Hair follicular keratinocyte (primary cell): ENCODE results near the gene ZKSCAN8. TPM values are rescaled to one million over a fixed set of nuclear protein-coding genes. Genes with fewer than 3 reads are reported as not detected.

Source experiments
- total RNA-seq: library from RNA; depleted of rRNA; stranded (reverse); fragments of >200 nt; gene quantifications from 2 replicates; pipeline ENCODE4 v1.2.3, GENCODE V29; 2015

Gene ZKSCAN8
- total RNA-seq, result 5.0 and 6.7 TPM in 2 replicates

DNA sequence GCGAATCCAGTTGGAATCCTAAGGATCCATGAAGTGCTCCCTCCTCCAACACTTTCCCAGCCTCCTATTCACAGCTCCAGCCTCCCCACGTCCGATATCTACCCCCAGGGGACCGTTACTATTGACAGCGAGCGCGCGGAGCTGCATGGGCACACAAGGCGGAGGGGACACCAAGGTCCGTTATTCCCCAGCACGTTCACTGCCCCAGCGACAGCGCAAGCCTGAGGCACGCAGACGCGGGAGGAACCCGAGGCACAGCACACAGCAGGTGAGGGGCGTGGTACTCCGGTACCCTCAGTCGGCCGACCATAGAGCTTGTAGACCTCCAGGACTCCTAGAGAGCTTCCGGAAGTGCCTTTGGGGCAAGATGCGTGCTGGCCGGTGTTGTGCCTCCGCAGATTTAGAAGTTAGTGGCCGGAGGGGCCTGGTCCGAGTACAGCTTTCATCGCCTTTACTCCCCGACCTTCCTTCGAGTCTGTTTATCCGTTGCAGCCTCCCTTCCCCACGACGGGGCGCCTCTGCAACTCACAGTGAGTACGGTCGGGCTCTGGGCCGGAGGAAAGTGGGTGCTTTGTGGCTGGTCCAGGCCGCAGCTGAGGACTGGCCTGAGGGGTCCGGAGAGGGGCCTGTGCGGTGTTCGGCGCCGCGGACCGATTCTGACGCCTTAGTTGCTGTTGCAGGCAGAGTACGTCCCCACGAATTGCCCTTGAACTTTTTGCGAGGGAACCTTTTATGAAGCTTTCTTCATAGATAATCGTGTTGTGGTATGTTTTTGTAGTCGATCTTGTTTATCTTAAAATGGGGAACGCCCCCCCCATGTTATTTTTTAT is at the start of gene ZKSCAN8:
TSS of gene ZKSCAN8 (plus strand) at position 384 of the 830 bp plus-strand sequence. CDS start 6,525 bp downstream, outside the sequence.

DNA sequence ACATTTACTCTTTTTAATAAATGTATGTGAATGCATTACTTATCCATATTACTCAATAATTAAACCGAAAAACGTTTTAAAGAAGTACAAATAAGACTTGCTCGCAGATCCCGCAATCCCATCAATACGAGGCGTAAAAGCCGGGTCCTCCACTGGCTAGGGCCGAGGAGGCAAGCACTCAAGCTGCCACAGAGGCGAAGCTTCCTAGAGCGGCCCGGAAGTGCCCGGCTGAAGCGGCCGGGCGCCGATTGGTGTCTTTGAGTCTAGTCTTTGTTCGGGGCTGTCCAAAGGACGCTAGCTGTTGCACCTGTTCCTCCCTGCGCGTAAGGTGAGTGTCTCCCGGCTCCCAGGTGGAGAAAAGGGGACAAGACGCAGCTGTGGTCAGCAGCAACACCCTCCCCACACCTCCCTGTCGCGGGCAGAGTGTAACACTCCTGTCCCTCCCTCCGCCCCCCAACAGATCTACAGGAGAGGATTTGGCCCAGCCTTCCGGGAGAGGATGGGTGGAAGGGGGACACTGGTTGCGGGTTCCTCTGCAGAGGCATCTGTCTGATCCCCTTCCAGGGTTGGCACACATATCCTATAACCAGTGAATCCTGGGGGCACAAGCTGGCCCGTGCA is 17.2 kb upstream of the ZKSCAN8 start, which contains the start of gene ZSCAN16:
TSS of gene ZSCAN16 (plus strand) at position 260 of the 621 bp plus-strand sequence. CDS start 835 bp downstream, outside the sequence.

Other genes with a start within 250 kb of the ZKSCAN8 start
- not detected in 2 replicates for gene OR2B2, start 229.5 kb upstream of the ZKSCAN8 start, total RNA-seq
- not detected in 2 replicates for gene OR2B6, start 184.6 kb upstream of the ZKSCAN8 start, total RNA-seq
- gene ZNF165, start 61.3 kb upstream of the ZKSCAN8 start, total RNA-seq, result 3.0 and 4.7 TPM in 2 replicates
- 0.30 and 1.5 TPM in 2 replicates for gene ZSCAN16, start 17.3 kb upstream of the ZKSCAN8 start, total RNA-seq
- 4.2 and 6.6 TPM in 2 replicates for gene ZSCAN9, start 83.4 kb downstream of the ZKSCAN8 start, total RNA-seq
- gene ZKSCAN4, start 110.4 kb downstream of the ZKSCAN8 start, total RNA-seq, result 1.7 and 2.4 TPM in 2 replicates
- gene NKAPL, start 117.4 kb downstream of the ZKSCAN8 start, total RNA-seq, result 0.23 and 0.76 TPM in 2 replicates
- gene ZSCAN26, start 125.3 kb downstream of the ZKSCAN8 start, total RNA-seq, result 5.4 and 7.2 TPM in 2 replicates
- 3.5 and 3.9 TPM in 2 replicates for gene PGBD1, start 139.7 kb downstream of the ZKSCAN8 start, total RNA-seq
- gene ZSCAN31, start 194.3 kb downstream of the ZKSCAN8 start, total RNA-seq, result 1.1 and 1.9 TPM in 2 replicates
- 1.1 and 2.7 TPM in 2 replicates for gene ZKSCAN3, start 208.1 kb downstream of the ZKSCAN8 start, total RNA-seq